ENCODE results near the gene LRRC34. TPM values are rescaled to one million over a fixed set of nuclear protein-coding genes. Genes with fewer than 3 reads are reported as not detected.

LRRC34 gene
- total and polyA plus RNA-seq, 2 experiments from 2014 or later, result 0.50 to 0.97 TPM

GRCh38 chr3:169790687-169791429 lies 21.8 kb downstream of the LRRC34 start:
- no peak overlapping the region for H2AFZ ChIP-seq
- H3K9me2 ChIP-seq (replicated peaks; ENCODE audit: insufficient read depth), result no peaks in the 10 kb centered on the region
- no peaks in the 10 kb centered on the region for H3K9me3 ChIP-seq (ENCODE audit: low read depth)
- H3K4me3 ChIP-seq, result no peak overlapping the region
- H3K4me2 ChIP-seq, result no peak overlapping the region
- no peaks in the 10 kb centered on the region for H3K4me1 ChIP-seq (ENCODE audit: insufficient read depth)
- no peaks in the 10 kb centered on the region for H3K79me2 ChIP-seq
- no peak overlapping the region for H3K27ac ChIP-seq
- 95% methylated on average over 4 of the region's 4 CpGs for WGBS (ENCODE audit: low lambda C conversion rate, missing lambda C conversion rate)
- no peaks in the 10 kb centered on the region for H3K27me3 ChIP-seq
- no peaks in the 10 kb centered on the region for H3K36me3 ChIP-seq (replicated peaks; ENCODE audit: insufficient read depth, low read depth)
- DNase-seq (ENCODE audit: low spot score), result no peak
- no peaks in the 10 kb centered on the region for H4K20me1 ChIP-seq (ENCODE audit: insufficient read depth, poor library complexity, severe bottlenecking)
- TF ChIP-seq EZH2 (IDR thresholded peaks at IDR 0.05; ENCODE audit: borderline replicate concordance), result no peak
- no peak for TF ChIP-seq CTCF (IDR thresholded peaks at IDR 0.05; ENCODE audit: poor library complexity)
- no peak for TF ChIP-seq EZH2phosphoT487 (IDR thresholded peaks at IDR 0.05; ENCODE audit: low read depth, severe bottlenecking, unreplicated experiment)

- no peak for TF ChIP-seq CTCF (IDR thresholded peaks at IDR 0.05; ENCODE audit: poor library complexity)
- TF ChIP-seq EZH2phosphoT487 (IDR thresholded peaks at IDR 0.05; ENCODE audit: low read depth, severe bottlenecking, unreplicated experiment), result no peak
- TF ChIP-seq EZH2 (IDR thresholded peaks at IDR 0.05; ENCODE audit: borderline replicate concordance), result no peak
- H3K4me1 ChIP-seq (ENCODE audit: insufficient read depth), result no peaks in the 10 kb centered on the region
- no peak for DNase-seq (ENCODE audit: low spot score)
Measured at GRCh38 chr3:169790219-169790618, 22.5 kb downstream of the LRRC34 start.

GRCh38 chr3:169787791-169788190 lies 24.9 kb downstream of the LRRC34 start:
- Histone ChIP-seq H3K4me2 (no peak overlapping the region), H3K36me3 (replicated peaks; ENCODE audit: insufficient read depth, low read depth) (no peaks in the 10 kb centered on the region), H3K27me3 (no peaks in the 10 kb centered on the region), H3K4me3 (no peak overlapping the region), H2AFZ (no peak overlapping the region), H3K27ac (no peak overlapping the region), H3K4me1 (ENCODE audit: insufficient read depth) (no peaks in the 10 kb centered on the region), H3K9me3 (ENCODE audit: low read depth) (no peaks in the 10 kb centered on the region), H3K9me2 (replicated peaks; ENCODE audit: insufficient read depth) (no peaks in the 10 kb centered on the region), H3K79me2 (no peaks in the 10 kb centered on the region), H4K20me1 (ENCODE audit: insufficient read depth, poor library complexity, severe bottlenecking) (no peaks in the 10 kb centered on the region)
- 100% methylated on average over 1 of the region's 1 CpG for whole genome bisulfite sequencing (ENCODE audit: low lambda C conversion rate, missing lambda C conversion rate)
- DNase-seq (ENCODE audit: low spot score), result no peak
- TF ChIP-seq CTCF (IDR thresholded peaks at IDR 0.05; ENCODE audit: poor library complexity) (no peak), EZH2 (IDR thresholded peaks at IDR 0.05; ENCODE audit: borderline replicate concordance) (no peak)

More at GRCh38 chr3:169790219-169790618, 22.5 kb downstream of the LRRC34 start:
- Histone ChIP-seq H2AFZ (no peak overlapping the region), H3K4me3 (no peak overlapping the region), H3K27ac (no peak overlapping the region), H3K9me3 (ENCODE audit: low read depth) (no peaks in the 10 kb centered on the region), H3K27me3 (no peaks in the 10 kb centered on the region), H4K20me1 (ENCODE audit: insufficient read depth, poor library complexity, severe bottlenecking) (no peaks in the 10 kb centered on the region), H3K36me3 (replicated peaks; ENCODE audit: insufficient read depth, low read depth) (no peaks in the 10 kb centered on the region), H3K9me2 (replicated peaks; ENCODE audit: insufficient read depth) (no peaks in the 10 kb centered on the region), H3K4me2 (no peak overlapping the region), H3K79me2 (no peaks in the 10 kb centered on the region)
